Fibroblast of skin of back (primary cell): Measurements from ENCODE around the gene MTHFD1L.

Experiments
- DNase-seq: peaks from one replicate; pipeline ENCODE4 v3.0.0-alpha.2; 2013

Gene MTHFD1L

GRCh38 chr6:151128763-151129370 lies 263.4 kb downstream of the MTHFD1L start:
- DNase-seq = no peak

GRCh38 chr6:151130329-151130728 lies 264.8 kb downstream of the MTHFD1L start:
- no peak for DNase-seq

GRCh38 chr6:151131324-151132007 lies 266.0 kb downstream of the MTHFD1L start:
- no peak for DNase-seq

GRCh38 chr6:151136141-151136755 lies 270.7 kb downstream of the MTHFD1L start:
- DNase-seq = no peak

- DNase-seq = peak; percentile 44
Measured at GRCh38 chr6:151137542-151137941, 272.0 kb downstream of the MTHFD1L start.

GRCh38 chr6:151139524-151139923 lies 274.0 kb downstream of the MTHFD1L start:
- DNase-seq = no peak

GRCh38 chr6:151140767-151141166 lies 275.3 kb downstream of the MTHFD1L start:
- no peak for DNase-seq

- DNase-seq = peak; percentile 59
Measured at GRCh38 chr6:151141685-151142084, 276.2 kb downstream of the MTHFD1L start.

- DNase-seq = no peak
Measured at GRCh38 chr6:151142676-151143075, 277.2 kb downstream of the MTHFD1L start.

- no peak for DNase-seq
Measured at GRCh38 chr6:151143337-151143736, 277.8 kb downstream of the MTHFD1L start.

GRCh38 chr6:151143806-151144205 lies 278.3 kb downstream of the MTHFD1L start:
- no peak for DNase-seq

GRCh38 chr6:151147118-151147832 lies 281.8 kb downstream of the MTHFD1L start:
- no peak for DNase-seq

- peak; percentile 20 for DNase-seq
Measured at GRCh38 chr6:151148111-151148510, 282.6 kb downstream of the MTHFD1L start.

GRCh38 chr6:151149793-151150192 lies 284.3 kb downstream of the MTHFD1L start:
- no peak for DNase-seq
